ENCODE results near the gene CLK2.
"Not testable (repeated sequence)": the region's sequence is repeated elsewhere in the genome, so short reads cannot be mapped to it uniquely, and the experiment has no call there.

The CLK2 gene

DNA sequence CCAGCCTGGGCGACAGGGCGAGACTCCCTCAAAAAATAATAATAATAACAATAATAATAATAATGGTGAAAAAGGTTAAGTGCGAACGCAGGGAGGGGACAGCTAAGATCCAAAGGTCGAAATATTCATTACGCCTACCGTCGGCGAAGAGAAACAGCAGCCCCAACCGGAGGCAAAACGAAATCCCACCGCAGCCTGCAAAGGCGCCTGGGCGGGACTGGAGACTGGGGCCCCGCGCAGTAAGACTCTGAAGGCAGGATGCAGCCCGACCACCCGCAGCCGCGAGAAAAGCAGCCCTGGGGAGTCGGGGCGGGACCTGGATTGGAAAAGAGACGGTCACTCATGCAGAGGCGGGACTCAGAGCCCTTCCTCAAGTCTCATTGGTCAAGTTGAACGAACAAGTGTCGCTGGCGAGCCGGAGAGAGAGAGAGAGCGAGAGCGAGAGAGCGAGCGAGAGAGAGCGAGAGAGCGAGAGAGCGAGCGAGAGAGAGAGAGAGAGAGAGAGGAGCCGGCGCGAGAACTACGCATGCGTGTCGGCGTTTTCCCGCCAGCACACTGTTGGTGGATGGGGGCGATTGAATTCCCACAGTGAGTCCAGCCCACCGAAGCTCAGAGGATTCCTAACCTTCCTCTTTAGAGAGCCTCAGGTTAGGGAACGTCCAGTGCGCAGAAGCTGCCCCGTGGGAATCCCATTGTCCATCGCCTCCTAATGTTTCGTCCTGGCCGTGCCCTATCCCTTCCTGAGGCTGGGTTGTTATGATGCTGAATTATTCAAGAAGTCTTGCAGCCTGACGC lies 28.7 kb downstream of the CLK2 start:
- peak; percentile 68 to 83 for DNase-seq (ENCODE audit: low read depth in 1 of 2, low spot score in 1 of 2)

DNA sequence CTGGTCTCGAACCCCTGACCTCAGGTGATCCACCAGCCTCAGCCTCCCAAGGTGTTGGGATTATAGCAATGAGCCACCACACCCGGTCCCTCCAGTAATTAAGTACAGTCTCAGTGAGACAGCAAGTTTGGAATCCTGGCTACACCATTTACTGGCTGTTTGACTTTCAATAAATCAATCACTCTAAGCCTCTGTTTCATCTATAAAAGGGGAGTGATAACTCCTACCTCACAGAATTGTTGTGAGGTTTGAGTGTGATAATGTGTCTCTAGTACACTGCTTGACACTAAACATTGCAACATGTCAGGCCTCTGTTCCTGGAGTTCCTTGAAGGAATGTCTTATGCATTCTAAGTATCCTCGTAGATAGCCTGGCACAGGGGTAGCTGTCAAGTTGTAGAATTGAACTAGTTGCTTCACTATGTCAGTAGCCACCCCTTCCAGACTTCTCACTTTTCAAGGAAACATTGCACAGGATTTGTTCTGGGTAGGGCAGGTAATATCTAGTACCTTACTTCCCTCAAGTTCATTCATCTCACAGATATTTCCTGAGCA lies 30.4 kb downstream of the CLK2 start:
- no peak for DNase-seq (ENCODE audit: low read depth in 1 of 2, low spot score in 1 of 2)

DNA sequence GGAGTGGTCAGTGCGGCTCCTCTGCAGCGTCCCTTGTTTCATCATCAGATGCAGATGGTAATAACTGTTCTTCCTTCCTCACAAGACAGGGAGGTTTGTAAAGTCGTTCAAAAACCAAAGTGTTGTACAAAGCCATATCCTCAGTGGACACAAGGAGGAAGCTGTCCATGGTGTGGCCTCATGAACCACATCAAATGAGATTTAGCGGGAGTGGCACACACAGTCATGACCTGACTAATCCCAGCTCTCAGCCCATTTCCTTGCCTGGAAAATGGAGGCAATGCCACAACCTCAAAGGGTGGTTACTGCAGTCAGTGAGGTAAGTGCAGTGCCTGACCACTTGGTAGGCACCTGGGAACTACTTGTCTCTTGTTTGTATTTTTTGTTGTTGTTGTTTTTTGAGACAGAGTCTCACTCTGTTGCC lies 31.5 kb downstream of the CLK2 start:
- no peak for DNase-seq (ENCODE audit: low read depth in 1 of 2, low spot score in 1 of 2)

GRCh38 chr1:155241069-155241679 lies 32.1 kb downstream of the CLK2 start:
- no peak for DNase-seq (ENCODE audit: low read depth in 1 of 2, low spot score in 1 of 2)

- no peak for DNase-seq (ENCODE audit: low read depth in 1 of 2, low spot score in 1 of 2)
These were observed 36.9 kb downstream of the CLK2 start for GRCh38 chr1:155236451-155236850.

GRCh38 chr1:155235375-155235774 lies 37.9 kb downstream of the CLK2 start:
- DNase-seq (ENCODE audit: low read depth in 1 of 2, low spot score in 1 of 2) = not testable (repeated sequence)

DNA sequence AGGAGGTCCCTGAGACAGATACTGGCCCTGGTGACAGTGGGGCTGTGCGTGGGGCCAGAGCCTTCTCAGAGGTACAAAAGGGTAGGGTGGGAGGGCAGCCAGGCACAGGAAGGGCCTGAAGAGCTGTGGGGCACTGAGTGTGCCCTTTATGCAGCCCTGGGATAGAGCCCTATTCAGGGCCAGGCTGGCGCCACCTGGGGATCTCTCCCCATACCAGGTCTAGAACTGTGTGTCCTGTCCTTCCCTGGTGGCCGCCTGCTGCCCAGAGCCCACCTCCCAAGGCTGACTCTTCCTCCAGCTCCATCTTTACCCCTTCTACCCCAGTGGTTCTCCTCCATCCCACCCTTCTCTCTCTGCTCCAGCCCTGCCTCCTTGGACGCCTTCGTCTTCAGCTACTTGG lies 39.8 kb downstream of the CLK2 start:
- not testable (repeated sequence) for DNase-seq (ENCODE audit: low read depth in 1 of 2, low spot score in 1 of 2)

GRCh38 chr1:155232001-155232978 lies 41.0 kb downstream of the CLK2 start:
- DNase-seq (ENCODE audit: low read depth in 1 of 2, low spot score in 1 of 2) = not testable (repeated sequence)

GRCh38 chr1:155231302-155231701 lies 42.0 kb downstream of the CLK2 start:
- DNase-seq (ENCODE audit: low read depth in 1 of 2, low spot score in 1 of 2) = not testable (repeated sequence)

GRCh38 chr1:155228096-155228427 lies 45.2 kb downstream of the CLK2 start:
- DNase-seq (ENCODE audit: low read depth in 1 of 2, low spot score in 1 of 2) = no peak

DNA sequence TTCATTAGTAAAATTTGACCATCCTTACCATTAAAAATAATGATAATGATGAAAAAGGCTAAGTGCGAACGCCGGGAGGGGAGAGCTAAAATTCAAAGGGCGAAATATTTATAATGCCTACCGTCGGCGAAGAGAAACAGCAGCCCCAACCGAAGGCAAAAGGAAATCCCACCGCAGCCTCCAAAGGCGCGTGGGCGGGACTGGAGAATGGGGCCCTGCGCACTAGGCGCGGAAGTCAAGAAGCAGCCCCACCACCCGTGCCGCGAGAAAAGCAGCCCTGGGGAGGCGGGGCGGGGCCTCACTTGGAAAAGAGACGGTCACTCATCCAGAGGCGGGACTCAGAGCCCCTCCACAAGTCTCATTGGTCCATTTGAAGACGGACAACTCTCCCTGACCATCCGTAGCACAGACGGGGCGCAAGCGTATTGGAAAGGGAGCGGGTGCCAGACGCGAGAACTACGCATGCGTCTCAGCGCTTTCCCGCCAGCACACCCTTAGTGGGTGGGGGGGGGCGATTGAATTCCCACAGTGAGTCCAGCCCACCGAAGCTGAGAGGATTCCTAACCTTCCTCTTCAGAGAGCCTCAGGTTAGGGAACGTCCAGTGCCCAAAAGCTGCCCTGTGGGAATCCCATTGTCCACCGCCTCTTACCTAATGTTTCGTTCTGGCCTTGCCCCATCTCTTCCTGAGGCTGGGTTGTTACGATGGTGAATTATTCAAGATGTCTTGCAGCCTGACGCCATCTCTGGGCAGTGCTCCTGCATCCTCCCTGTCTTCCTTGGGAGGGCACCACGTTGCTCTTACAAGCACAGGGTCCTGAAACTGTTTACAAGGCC lies 45.8 kb downstream of the CLK2 start:
- DNase-seq (ENCODE audit: low read depth in 1 of 2, low spot score in 1 of 2) = peak; percentile 94 to 98

DNA sequence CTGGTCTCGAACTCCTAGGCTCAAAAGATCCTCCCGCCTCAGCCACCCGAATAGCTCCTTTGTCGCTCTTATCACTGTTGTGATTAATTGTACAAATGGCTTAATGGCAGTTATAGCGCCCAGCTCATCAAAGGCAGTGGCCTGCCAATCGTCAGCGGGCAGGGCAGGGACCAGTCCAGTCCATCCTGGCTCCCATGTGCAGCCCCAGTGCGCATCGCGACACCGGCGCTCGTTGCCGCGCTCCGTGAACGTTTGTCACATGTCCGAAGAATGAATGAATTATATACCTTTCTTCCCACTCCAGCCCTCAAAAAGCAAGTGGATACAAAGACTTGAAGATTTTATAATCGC lies 46.4 kb downstream of the CLK2 start:
- DNase-seq (ENCODE audit: low read depth in 1 of 2, low spot score in 1 of 2) = no peak

DNA sequence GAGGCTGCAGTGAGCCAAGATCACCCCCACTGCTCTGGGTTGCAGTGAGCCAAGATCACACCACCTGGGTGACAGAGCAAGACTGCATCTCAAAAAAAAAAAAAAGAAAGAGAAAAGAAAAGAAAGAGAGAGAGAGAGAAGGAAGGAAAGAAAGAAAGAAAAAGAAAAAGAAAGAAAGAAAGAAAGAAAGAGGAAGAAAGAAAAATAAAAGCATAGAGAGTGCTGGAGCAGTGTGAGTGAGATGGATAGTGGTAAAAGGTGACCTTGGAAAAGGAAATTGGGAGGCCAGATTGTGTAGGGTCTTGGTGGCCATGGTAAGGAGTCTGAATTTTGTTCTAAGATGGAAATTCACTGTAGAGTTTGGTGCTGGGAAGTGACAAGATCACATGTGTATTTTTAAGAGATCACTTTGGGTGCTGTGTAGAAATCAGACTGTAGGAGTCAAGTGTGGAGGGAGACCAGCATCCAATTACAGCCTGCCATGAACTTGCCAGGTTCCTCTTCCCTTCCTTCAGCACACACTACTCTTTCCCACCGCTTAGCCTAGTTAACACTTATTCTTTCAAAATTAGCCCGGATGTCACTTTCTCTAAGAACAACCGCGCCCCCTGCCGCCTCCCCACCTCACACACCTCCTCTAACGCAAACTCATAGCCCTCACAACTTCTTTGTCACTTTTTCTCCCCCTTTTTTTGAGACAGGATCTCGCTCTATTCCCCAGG lies 47.0 kb downstream of the CLK2 start:
- DNase-seq (ENCODE audit: low read depth in 1 of 2, low spot score in 1 of 2) = peak; percentile 68 to 71

GRCh38 chr1:155225404-155225759 lies 47.9 kb downstream of the CLK2 start:
- not testable (repeated sequence) for DNase-seq (ENCODE audit: low read depth in 1 of 2, low spot score in 1 of 2)

DNA sequence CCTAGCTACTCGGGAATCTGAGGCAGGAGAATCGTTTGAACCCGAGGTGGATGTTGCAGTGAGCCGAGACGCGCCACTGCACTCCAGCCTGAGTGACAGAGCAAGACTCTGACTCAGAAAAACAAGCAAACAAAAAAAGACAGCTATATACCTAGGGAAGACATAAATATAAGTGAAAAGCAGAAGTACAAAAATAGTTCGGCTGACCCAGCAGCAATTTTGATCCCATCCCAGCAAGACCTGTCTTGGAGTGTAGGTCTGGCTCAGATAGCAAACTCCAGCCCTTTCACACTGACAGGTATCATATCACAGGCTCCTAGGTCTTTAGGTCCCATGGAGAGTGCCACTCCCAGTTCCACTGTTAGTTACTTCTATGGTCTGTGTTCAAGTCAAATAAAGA lies 50.3 kb downstream of the CLK2 start:
- no peak for DNase-seq (ENCODE audit: low read depth in 1 of 2, low spot score in 1 of 2)

DNA sequence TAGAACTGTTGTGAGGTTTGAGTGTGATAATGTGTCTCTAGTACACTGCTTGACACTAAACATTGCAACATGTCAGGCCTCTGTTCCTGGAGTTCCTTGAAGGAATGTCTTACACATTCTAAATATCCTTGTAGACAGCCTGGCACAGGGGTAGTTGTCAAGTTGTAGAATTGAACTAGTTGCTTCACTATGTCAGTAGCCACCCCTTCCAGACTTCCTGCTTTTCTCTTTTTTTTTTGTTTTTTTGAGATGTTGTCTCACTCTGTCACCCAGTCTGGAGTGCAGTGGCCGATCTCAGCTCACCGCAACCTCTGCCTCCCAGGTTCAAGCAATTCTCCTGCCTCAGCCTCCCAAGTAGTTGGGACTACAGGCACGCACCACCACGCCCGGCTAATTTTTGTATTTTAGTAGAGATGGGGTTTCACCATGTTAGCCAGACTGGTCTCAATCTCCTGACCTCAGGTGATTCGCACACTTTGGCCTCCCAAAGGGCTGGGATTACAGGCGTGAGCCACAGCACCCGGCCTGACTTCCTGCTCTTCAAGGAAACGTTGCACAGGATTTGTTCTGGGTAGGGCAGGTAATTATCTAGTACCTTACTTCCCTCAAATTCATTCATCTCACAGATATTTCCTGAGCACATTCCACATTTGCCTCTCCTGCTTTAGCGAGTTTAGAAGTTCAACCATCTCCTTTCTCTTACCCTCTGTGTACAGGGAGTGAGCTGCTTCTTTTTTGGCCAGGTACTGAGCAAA lies 52.9 kb downstream of the CLK2 start:
- DNase-seq (ENCODE audit: low read depth in 1 of 2, low spot score in 1 of 2) = not testable (repeated sequence)

DNA sequence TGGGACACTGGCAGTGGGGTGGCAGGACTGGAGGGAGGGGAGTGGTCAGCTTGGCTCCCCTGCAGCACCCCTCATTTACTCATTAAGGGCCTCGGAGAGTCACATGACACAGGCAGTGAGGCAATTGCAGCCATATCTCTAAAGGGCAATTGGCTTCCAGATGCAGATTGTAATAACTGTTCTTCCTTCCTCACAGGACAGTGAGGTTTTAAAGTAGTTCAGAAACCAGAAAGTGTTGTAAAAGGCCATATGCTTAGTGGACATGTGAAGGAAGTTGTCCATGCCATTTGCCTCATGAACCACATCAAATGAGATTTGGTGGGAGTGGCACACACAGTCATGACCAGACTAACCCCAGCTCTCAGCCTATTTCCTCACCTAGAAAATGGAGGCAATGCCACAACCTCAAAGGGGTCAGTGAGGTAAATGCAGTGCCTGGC lies 53.7 kb downstream of the CLK2 start:
- DNase-seq (ENCODE audit: low read depth in 1 of 2, low spot score in 1 of 2) = no peak

DNA sequence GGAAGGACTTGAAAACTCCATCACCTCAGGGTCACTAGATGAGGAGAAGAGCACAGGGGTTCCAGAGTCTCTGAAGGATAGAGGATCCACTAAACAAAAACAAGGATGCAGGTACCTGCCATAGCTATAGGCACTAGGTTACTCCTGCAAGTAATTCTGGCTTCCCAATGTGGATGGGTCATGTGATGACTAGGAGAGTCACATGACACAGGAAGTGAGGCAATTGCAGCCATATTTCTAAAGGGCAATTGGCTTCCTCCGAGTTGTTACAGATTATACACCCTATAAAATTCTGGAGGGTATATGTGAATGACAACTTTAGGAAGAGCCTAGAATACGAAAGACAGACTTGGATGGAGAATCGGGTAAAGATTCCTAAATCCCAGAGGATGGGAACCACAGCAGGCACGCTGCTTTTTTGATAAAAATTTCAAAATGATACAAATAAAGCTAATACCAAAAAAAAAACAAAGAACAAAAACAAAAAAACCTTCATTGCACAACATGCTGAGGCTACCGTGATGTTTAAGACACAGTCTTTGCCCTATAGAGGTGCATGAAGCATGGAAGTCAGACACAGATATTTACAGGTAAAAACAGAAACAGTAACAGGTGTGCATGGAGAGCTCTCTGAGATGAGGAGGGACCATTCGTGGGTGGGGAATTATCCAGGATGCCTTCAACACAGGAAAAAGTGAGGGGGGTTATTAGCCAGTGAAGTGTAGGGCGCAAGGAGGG lies 54.3 kb downstream of the CLK2 start:
- no peak for DNase-seq (ENCODE audit: low read depth in 1 of 2, low spot score in 1 of 2)
